Nephron (organoid): ENCODE results near the gene TOR2A.

Experiments
- H3K27ac Mint-ChIP-seq, 3 experiments: 2 replicates each; pipeline ENCODE4 v1.8.0; 2020; ENCODE audit warnings: mixed read lengths in 3 of 3, mild to moderate bottlenecking in 2 of 3, moderate library complexity in 1 of 3
- H3K27me3 Mint-ChIP-seq: 2 replicates; pipeline ENCODE4 v1.8.0; 2021; ENCODE audit warnings: low read depth, mild to moderate bottlenecking, moderate library complexity, mixed read lengths
- H3K36me3 Mint-ChIP-seq: 2 replicates; pipeline ENCODE4 v1.8.0; 2020; ENCODE audit warnings: low read depth, mixed read lengths
- H3K4me1 Mint-ChIP-seq: 2 replicates; pipeline ENCODE4 v1.8.0; 2020; ENCODE audit warnings: mixed read lengths
- H3K4me3 Mint-ChIP-seq, 3 experiments: 2 replicates each; pipeline ENCODE4 v1.8.0; 2020; ENCODE audit warnings: mild to moderate bottlenecking in 3 of 3, mixed read lengths in 3 of 3, moderate library complexity in 2 of 3
- H3K9me3 Mint-ChIP-seq: 2 replicates; pipeline ENCODE4 v1.8.0; 2020; ENCODE audit warnings: mixed read lengths
- CTCF ChIP-seq, 3 experiments: fragments of 200-600 bp; sonication (generic); IDR thresholded peaks; one replicate each; pipeline ENCODE4 v1.5.0; 2021; ENCODE audit warnings: antibody characterized with exemption in 3 of 3; ENCODE audit not compliant: unreplicated experiment in 3 of 3

The TOR2A gene

DNA sequence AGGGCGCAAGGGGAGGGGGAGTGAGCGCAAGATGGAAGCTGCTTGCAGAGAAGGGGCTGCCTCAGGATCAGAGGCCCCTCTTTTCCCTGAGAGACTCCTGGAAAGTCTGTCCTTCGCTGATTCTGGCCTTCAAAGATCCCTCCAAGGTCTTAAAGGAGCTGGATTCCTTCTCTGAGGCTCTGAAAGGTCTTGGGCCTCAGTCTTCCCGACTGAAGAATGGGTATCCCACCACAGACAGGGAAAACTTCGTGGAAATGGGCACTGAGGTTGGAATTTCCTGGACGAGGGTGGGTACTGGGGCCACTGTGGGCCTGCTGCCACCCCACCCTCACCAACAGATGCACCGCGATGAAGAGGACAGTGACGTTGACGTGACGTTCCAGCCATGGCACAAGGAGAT, 22.7 kb downstream of the TOR2A start:
- H3K9me3 Mint-ChIP-seq = no peaks in the 10 kb centered on the region
- H3K36me3 Mint-ChIP-seq = no peaks in the 10 kb centered on the region
- no peak overlapping the region for H3K27ac Mint-ChIP-seq
- peak overlapping the region; percentile 32 to 55 (median 42) for H3K4me3 Mint-ChIP-seq
- no peaks in the 10 kb centered on the region for H3K27me3 Mint-ChIP-seq
- H3K4me1 Mint-ChIP-seq = peaks cover 20% of the 10 kb centered on the region
- no peak for TF ChIP-seq CTCF (IDR thresholded peaks at IDR 0.05; ENCODE audit: unreplicated experiment in 3 of 3)

GRCh38 chr9:127711831-127712274, 23.2 kb downstream of the TOR2A start:
- no peaks in the 10 kb centered on the region for H3K27me3 Mint-ChIP-seq
- peaks cover 20% of the 10 kb centered on the region for H3K4me1 Mint-ChIP-seq
- no peaks in the 10 kb centered on the region for H3K36me3 Mint-ChIP-seq
- no peak for TF ChIP-seq CTCF (IDR thresholded peaks at IDR 0.05; ENCODE audit: unreplicated experiment in 3 of 3)
- H3K9me3 Mint-ChIP-seq = no peaks in the 10 kb centered on the region
- peak overlapping the region in 2 of 3 experiments; percentile 49 to 55 for H3K4me3 Mint-ChIP-seq
- H3K27ac Mint-ChIP-seq = peak overlapping the region in 1 of 3 experiments; percentile 44

DNA sequence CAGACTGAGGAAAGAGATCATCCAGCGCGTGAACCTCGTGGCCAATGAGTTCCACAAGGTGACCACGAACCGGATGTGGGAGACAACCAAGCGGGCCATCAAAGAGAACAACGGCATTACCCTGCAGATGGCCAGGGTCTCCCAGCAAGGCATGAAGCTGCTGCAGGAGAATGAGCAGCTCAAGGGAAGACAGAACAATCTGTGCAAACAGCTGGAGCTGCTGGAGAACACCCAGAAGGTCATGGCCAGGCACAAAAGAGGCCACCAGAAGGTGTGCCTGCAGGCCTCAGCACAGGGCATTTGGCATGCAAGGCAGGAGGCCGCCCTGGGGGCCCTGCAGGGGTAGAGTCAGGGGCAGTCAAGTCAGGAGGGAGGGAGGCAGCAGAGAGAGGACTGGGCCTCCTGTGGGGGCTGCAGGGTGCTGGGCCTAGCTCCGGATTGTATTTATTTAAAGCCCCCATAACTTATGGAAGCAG, 23.8 kb downstream of the TOR2A start:
- TF ChIP-seq CTCF (IDR thresholded peaks at IDR 0.05; ENCODE audit: unreplicated experiment in 3 of 3) = no peak
- Mint-ChIP-seq H3K27me3 (no peaks in the 10 kb centered on the region), H3K4me1 (peaks cover 21% of the 10 kb centered on the region), H3K4me3 (peak overlapping the region; percentile 62 to 63 (median 62)), H3K36me3 (no peaks in the 10 kb centered on the region), H3K27ac (peak overlapping the region; percentile 44 to 51 (median 49)), H3K9me3 (no peaks in the 10 kb centered on the region)

DNA sequence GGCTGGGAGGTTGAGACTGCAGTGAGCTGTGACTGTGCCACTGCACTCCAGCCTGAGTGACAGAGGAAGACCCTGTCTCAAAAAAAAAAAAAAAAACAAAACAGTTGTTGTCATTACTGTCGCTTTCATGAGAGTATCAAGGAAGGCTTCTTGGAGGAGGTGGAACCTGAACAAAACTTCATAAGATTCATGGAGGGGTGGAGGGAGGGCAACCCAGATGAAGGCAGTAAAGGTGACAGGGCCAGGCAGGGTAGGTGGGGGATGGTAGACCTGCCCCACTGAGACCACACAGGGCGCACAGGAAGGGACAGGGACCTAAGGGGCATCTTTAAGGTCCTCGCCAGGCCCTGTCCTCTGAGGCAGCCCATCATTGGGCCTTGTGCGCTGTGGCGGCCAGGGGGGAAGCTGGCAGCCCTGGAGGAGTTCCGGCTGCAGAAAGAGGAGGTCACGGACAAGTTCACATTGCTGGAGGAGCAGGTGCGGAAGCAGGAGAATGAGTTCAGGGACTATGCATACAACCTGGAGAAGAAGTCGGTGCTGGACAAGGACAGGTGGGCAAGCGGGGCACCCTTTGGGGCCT, 24.8 kb downstream of the TOR2A start:
- H3K9me3 Mint-ChIP-seq = no peaks in the 10 kb centered on the region
- no peaks in the 10 kb centered on the region for H3K27me3 Mint-ChIP-seq
- no peak for TF ChIP-seq CTCF (IDR thresholded peaks at IDR 0.05; ENCODE audit: unreplicated experiment in 3 of 3)
- H3K27ac Mint-ChIP-seq = no peak overlapping the region
- peaks cover 21% of the 10 kb centered on the region for H3K4me1 Mint-ChIP-seq
- no peaks in the 10 kb centered on the region for H3K36me3 Mint-ChIP-seq
- peak overlapping the region in 2 of 3 experiments; percentile 16 to 35 for H3K4me3 Mint-ChIP-seq

DNA sequence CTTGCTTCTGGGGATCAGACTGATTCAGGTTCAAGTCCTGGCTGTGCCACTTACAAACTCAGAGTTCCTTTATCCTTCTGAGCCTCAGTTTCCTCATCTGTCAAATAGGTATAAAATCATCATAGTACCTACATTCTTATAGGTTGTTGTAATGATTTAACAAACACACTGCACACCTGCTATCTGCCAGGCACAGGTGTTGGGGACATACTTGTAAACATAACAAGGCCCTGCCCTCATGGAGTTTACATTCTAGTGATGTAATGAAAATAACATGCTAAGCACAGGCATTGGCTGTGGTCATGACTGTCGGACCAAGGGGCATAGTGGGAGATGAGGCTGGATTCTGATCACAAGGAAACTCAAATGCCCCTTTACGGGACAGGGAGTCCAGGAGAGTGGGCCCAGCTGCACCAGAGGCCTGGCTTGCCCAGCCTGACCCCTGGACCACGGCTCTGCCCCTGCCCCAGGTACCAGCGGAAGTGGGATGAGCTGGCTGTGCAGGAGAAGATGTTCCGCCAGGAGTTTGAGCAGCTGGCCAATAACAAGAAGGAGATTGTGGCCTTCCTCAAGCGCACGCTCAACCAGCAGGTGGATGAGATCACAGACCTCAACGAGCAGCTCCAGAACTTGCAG, 26.0 kb downstream of the TOR2A start:
- H3K27ac Mint-ChIP-seq = no peak overlapping the region
- no peaks in the 10 kb centered on the region for H3K9me3 Mint-ChIP-seq
- H3K4me1 Mint-ChIP-seq = peaks cover 26% of the 10 kb centered on the region
- no peaks in the 10 kb centered on the region for H3K27me3 Mint-ChIP-seq
- no peak overlapping the region for H3K4me3 Mint-ChIP-seq
- no peaks in the 10 kb centered on the region for H3K36me3 Mint-ChIP-seq
- no peak for TF ChIP-seq CTCF (IDR thresholded peaks at IDR 0.05; ENCODE audit: unreplicated experiment in 3 of 3)

DNA sequence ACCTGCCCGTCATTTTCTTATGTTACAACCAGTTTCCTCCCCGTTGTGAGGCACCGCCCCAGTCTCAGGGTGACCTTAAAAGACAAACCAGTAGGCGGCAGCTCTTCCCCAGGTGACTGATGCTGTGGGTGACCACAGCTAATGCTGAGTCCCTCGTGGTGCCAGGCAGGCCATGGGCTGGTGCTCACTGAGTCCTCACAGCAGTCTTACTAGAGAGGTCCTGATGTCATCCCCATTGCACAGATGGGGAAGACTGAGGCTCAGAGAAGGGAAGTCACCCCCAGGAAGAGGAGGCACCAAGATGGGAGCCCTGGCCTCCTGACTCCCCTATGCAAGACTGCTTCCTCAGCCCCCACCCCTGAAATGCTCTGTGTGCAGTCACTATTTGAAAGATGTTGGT, 27.3 kb downstream of the TOR2A start:
- no peak overlapping the region for H3K4me3 Mint-ChIP-seq
- H3K27me3 Mint-ChIP-seq = peaks cover 4% of the 10 kb centered on the region
- H3K9me3 Mint-ChIP-seq = no peaks in the 10 kb centered on the region
- no peaks in the 10 kb centered on the region for H3K36me3 Mint-ChIP-seq
- no peak for TF ChIP-seq CTCF (IDR thresholded peaks at IDR 0.05; ENCODE audit: unreplicated experiment in 3 of 3)
- no peak overlapping the region for H3K27ac Mint-ChIP-seq
- H3K4me1 Mint-ChIP-seq = peaks cover 26% of the 10 kb centered on the region
